ENCODE measurements around the gene SPART. TPM values are rescaled to one million over a fixed set of nuclear protein-coding genes. Genes with fewer than 3 reads are reported as not detected.

Gene SPART, protein sequence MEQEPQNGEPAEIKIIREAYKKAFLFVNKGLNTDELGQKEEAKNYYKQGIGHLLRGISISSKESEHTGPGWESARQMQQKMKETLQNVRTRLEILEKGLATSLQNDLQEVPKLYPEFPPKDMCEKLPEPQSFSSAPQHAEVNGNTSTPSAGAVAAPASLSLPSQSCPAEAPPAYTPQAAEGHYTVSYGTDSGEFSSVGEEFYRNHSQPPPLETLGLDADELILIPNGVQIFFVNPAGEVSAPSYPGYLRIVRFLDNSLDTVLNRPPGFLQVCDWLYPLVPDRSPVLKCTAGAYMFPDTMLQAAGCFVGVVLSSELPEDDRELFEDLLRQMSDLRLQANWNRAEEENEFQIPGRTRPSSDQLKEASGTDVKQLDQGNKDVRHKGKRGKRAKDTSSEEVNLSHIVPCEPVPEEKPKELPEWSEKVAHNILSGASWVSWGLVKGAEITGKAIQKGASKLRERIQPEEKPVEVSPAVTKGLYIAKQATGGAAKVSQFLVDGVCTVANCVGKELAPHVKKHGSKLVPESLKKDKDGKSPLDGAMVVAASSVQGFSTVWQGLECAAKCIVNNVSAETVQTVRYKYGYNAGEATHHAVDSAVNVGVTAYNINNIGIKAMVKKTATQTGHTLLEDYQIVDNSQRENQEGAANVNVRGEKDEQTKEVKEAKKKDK
- 128 TPM for total RNA-seq

DNA sequence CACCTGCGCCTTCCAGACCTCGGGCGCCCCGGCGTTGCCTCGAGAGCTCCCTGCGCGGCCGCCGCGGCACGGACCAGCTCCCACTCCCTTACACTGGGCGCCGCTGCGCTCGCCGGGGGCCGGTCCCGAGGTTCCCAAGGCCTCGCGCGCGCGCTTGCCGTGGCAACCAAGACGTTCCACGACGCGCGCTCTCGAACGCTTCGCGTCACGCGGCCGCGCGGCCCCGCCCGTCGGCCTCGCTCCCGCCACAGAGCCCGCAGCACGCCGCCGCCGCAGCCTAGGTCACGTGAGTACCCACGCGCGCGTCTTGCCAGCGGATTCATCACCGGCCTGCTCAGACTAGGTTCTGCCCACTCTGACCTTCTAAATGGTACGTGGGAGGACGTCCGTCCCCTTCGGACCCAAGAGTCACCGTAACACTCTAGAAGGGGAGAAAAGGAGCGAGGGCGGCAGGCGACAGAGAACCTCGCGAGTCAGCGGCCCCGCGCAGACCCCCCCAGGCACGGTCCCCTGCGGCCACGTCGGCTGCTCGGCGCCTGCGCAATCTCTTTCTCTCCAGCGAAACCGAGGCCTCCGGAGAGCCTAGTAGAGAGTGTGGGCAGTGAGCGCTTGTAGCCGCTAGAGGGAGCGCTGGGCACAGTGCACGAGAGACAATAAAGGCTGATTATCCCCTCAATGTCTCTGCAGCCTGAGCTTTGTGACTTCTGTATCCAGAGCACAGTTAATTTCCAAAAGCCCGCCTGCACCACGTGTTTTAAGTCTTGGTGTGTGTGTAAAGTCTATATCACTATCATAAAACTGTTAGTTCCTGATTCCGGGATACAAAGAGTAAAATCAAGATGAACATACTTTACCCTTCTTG, at the start of gene SPART:
Gene SPART, minus strand, starts transcription at position 173 of the 862 bp plus-strand sequence. CDS start 10,564 bp downstream, outside the sequence.

DNA sequence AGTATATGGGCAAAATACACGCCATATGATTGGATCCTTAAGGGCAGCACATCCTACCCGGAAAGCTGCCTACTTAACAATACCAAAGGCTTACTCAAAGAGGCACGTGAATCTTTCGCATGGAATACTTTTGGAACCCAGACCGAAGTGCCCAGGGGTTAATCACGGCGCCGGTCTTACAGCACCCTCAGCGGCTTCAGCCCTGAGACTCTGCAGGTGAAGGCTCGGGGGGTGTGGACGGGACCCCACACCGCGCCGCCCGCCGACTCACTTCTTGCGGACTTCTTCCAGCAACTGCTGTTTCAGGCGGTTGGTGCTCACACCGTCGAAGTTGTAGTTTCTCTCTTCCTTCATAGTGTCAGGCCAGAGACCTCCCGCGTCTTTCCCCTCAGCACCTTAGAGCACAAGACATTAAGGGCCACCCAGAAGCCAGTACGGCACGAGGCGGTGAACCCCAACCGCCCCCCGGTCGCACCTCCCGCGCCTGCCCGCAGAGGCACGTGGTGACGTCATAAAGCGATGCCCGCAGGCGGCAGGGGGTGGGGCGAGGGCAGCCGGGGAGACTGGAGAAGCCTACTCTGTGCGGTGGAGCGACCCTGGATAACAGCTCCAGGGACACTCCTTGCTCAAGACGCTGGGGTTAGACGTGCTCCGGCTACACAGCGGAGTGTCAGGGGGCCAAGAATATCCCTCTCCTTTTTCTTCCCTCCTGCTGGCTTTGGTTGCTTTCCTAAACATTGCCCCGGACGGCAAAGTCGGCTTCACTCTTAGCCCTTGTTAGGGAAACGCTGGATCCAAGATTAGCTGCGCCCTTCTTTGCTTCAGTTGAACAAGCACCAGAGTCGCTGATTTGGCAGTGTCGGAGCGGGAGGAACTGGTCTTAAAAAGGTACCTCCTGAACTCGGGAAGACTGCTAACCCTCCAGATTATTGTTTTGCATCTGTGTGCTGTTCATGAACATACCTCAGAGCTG, 48.5 kb downstream of the SPART start, which contains the start of gene CCDC169:
Gene CCDC169, minus strand, starts transcription at position 449 of the 973 bp plus-strand sequence. Its CDS starts 95 bp downstream, at position 354.

Other genes starting within 250 kb of the SPART start
- gene DCLK1, start 215.0 kb downstream of the SPART start, total RNA-seq: 127 TPM
- gene SOHLH2, start 131.8 kb downstream of the SPART start, total RNA-seq: 1.9 TPM
- 17.2 TPM for gene CCDC169, start 48.6 kb downstream of the SPART start, total RNA-seq
- gene CCNA1, start 86.1 kb upstream of the SPART start, total RNA-seq: 3.7 TPM

Measured in camera-type eye (tissue), 1 donor.